Subcutaneous abdominal adipose tissue (tissue), 5 donors: ENCODE measurements around the gene KCNH8.
"Not testable (repeated sequence)": the region's sequence is repeated elsewhere in the genome, so short reads cannot be mapped to it uniquely, and the experiment has no call there.

ENCODE experiments used
- H3K27ac ChIP-seq: one replicate; pipeline ENCODE4 v1.7.0; 2013; ENCODE audit warnings: low read depth, mild to moderate bottlenecking, inconsistent platforms, low read length, moderate library complexity
- H3K27me3 ChIP-seq, 5 donors: one replicate each; pipeline ENCODE4 v1.7.0; 2013; ENCODE audit warnings: low read length in 5 of 5, inconsistent platforms in 1 of 5; ENCODE audit not compliant: control insufficient read depth in 5 of 5, insufficient read depth in 4 of 5
- H3K36me3 ChIP-seq, 5 donors: one replicate each; pipeline ENCODE4 v1.7.0; 2013; ENCODE audit warnings: low read length in 5 of 5; ENCODE audit not compliant: control insufficient read depth in 5 of 5, insufficient read depth in 5 of 5
- H3K4me1 ChIP-seq, 5 donors: one replicate each; pipeline ENCODE4 v1.7.0; 2013; ENCODE audit warnings: low read length in 5 of 5, mild to moderate bottlenecking in 3 of 5, moderate library complexity in 1 of 5; ENCODE audit not compliant: control insufficient read depth in 5 of 5, insufficient read depth in 5 of 5
- H3K4me3 ChIP-seq, 5 donors: one replicate each; pipeline ENCODE4 v1.7.0; 2013; ENCODE audit warnings: low read length in 5 of 5, low read depth in 1 of 5
- H3K9ac ChIP-seq, 5 donors: one replicate each; pipeline ENCODE4 v1.7.0; 2013; ENCODE audit warnings: low read length in 5 of 5, mild to moderate bottlenecking in 4 of 5, moderate library complexity in 3 of 5
- H3K9me3 ChIP-seq, 5 donors: one replicate each; pipeline ENCODE4 v1.7.0; 2013; ENCODE audit warnings: low read length in 5 of 5; ENCODE audit not compliant: control insufficient read depth in 5 of 5
- donor health status: healthy.
- donor health status: healthy.
- donor health status: healthy.
- donor health status: healthy.
- donor health status: healthy.

KCNH8 gene

DNA sequence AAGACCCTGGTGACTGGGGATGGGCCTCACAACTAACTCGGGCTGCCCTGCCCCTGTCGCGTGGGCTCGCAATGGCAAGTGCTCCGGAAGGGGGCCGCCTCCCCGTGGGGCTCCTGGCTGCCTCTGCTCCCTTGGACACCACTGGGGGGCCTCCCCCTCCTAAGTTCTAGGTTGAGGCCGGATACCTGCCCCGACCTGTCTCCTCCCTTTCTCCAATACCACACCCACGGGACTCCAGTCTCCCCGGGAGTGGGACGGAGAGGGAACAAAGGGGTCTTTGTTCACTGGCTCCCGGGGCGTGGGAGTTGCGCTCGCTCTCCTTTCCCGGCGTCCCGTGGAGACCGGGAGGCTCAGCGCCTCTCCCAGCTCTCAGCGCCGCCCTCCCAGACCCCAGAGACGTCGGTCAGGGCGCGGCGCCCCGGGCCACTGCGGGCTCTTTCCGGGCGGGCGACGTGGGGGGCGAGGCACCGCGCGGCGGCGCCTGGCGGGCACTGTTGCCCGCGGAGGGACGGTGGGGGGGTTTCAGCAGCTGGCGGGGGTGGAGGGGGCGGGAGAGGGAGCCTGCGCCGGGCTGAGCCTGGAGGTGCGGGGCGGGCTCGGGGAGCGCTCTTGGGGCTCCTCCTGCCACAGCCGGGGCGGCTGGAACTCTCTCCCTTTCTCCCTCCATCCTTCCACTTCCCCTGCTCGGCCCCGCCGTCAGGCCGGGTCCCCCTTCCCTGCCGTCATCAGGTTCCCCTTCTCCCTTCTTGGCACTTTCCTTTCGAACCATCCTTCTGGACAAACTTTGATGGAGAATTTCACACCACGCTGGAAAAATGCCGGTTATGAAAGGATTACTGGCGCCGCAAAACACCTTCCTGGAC lies at the start of gene KCNH8:
KCNH8 (plus strand) TSS at position 606 of the 863 bp plus-strand sequence; CDS start at position 816, 210 bp downstream.
- H3K9me3 ChIP-seq: peaks cover 0 to 8% (median 4%) of the 10 kb centered on the region in 5 donors
- H3K36me3 ChIP-seq: no peaks in the 10 kb centered on the region
- peaks cover 0 to 22% (median 19%) of the 10 kb centered on the region in 5 donors for H3K4me1 ChIP-seq
- peaks cover 5 to 17% (median 12%) of the 10 kb centered on the region in 5 donors for H3K27me3 ChIP-seq
- no peak within 1 kb of the TSS for H3K27ac ChIP-seq
- peak within 1 kb of the TSS; percentile 63 to 83 (median 68) for H3K4me3 ChIP-seq
- peak within 1 kb of the TSS in 1 of 5 donors; percentile 62 for H3K9ac ChIP-seq

DNA sequence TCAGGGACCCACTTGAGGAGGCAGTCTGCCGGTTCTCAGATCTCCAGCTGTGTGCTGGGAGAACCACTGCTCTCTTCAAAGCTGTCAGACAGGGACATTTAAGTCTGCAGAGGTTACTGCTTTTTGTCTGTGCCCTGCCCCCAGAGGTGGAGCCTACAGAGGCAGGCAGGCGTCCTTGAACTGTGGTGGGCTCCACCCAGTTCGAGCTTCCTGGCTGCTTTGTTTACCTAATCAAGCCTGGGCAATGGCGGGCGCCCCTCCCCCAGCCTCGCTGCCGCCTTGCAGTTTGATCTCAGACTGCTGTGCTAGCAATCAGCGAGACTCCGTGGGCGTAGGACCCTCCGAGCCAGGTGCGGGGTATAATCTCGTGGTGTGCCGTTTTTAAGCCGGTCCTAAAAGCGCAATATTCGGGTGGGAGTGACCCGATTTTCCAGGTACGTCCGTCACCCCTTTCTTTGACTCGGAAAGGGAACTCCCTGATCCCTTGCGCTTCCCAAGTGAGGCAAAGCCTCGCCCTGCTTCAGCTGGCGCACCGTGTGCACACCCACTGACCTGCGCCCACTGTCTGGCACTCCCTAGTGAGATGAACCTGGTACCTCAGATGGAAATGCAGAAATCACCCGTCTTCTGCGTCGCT lies 45.5 kb upstream of the KCNH8 start:
- not testable (repeated sequence) for H3K27me3 ChIP-seq, H3K36me3 ChIP-seq, H3K9ac ChIP-seq, H3K9me3 ChIP-seq, H3K4me3 ChIP-seq, H3K4me1 ChIP-seq, H3K27ac ChIP-seq

DNA sequence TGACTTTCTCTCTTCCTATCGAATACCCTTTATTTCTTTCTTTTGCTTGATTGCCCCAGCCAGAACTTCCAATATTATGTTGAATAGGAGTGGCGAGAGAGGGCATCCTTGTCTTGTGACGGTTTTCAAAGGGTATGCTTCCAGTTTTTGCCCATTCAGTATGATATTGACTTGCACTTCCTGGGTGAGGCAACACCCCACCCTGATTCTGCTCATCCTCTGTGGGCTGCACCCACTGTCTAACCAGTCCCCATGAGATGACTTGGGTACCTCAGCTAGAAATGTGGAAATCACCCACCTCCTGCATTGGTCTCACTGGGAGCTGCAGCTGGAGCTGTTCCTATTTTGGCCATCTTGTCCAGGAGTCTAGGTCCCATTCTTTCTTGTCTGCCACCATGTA lies 44.8 kb upstream of the KCNH8 start:
- Histone ChIP-seq H3K9me3 (peaks cover 0 to 2% (median 0%) of the 10 kb centered on the region in 5 donors), H3K4me1 (no peaks in the 10 kb centered on the region), H3K4me3 (no peak overlapping the region), H3K27me3 (no peaks in the 10 kb centered on the region), H3K36me3 (no peaks in the 10 kb centered on the region), H3K9ac (no peak overlapping the region), H3K27ac (no peak overlapping the region)

DNA sequence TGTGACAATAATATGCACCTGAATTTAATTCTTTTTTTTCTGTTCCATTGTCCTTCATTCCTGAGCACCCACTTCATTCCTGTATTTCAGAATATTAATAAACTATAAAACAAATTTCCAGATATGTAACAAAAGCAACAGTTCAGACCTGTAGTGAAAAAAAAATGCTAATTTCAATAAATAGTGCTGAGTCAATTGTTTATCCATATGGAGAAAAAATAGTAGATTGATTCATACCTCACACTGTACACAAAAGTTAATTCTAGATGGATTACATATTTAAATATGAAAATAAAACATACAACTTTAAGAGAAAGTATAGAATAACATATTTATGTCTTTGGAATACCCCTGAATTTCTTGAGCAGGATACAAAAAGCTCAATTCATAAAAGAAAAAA lies 43.9 kb upstream of the KCNH8 start:
- peaks cover 0 to 2% (median 0%) of the 10 kb centered on the region in 5 donors for H3K9me3 ChIP-seq
- no peak overlapping the region for H3K4me3 ChIP-seq
- H3K27ac ChIP-seq: no peak overlapping the region
- H3K4me1 ChIP-seq: no peaks in the 10 kb centered on the region
- no peak overlapping the region for H3K9ac ChIP-seq
- H3K27me3 ChIP-seq: no peaks in the 10 kb centered on the region
- H3K36me3 ChIP-seq: no peaks in the 10 kb centered on the region

DNA sequence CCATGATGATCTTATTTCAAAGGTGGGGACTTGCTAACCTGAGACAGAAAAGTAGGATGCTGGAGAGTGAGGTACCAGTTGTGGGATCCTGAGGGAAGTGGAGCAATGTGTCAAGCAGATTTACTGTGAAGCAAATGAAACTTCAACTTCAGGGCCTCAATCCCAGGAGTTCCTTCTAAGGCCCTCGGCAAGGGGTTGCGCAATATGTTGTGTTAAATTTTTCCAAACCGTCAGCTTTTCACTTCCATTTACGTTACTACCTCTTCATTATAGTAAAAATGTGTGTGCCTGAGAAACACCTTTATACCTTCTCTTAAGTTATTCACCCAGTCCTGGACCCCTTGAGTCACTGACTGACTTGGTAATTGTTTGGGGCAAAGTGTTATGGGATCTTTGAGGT lies 42.5 kb upstream of the KCNH8 start:
- Histone ChIP-seq H3K9ac (no peak overlapping the region), H3K27me3 (no peaks in the 10 kb centered on the region), H3K27ac (no peak overlapping the region), H3K4me1 (no peaks in the 10 kb centered on the region), H3K4me3 (no peak overlapping the region), H3K9me3 (peaks cover 0 to 2% (median 0%) of the 10 kb centered on the region in 5 donors), H3K36me3 (no peaks in the 10 kb centered on the region)

DNA sequence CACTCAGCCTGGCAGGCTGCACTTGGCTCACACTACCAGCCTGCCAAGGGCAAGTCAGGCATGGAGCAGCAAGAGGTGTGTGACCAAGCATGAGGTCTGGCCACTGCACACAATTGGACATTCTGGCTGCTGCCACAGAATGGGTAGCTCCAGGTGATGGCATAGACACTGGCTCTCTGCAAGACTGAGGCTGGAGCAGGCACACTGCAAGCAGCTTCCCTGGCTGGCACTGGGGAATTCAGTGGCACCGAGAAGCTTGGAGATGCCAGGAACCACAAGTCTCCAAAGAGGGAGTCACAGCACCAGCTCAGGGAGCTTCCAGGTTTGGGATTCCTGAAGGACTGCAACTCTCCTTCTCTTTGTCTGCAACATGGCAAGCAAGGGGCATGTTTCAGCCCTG lies 42.0 kb upstream of the KCNH8 start:
- H3K36me3 ChIP-seq: no peaks in the 10 kb centered on the region
- no peak overlapping the region for H3K27ac ChIP-seq
- H3K9me3 ChIP-seq: peaks cover 0 to 2% (median 0%) of the 10 kb centered on the region in 5 donors
- H3K9ac ChIP-seq: no peak overlapping the region
- H3K27me3 ChIP-seq: no peaks in the 10 kb centered on the region
- no peaks in the 10 kb centered on the region for H3K4me1 ChIP-seq
- no peak overlapping the region for H3K4me3 ChIP-seq

DNA sequence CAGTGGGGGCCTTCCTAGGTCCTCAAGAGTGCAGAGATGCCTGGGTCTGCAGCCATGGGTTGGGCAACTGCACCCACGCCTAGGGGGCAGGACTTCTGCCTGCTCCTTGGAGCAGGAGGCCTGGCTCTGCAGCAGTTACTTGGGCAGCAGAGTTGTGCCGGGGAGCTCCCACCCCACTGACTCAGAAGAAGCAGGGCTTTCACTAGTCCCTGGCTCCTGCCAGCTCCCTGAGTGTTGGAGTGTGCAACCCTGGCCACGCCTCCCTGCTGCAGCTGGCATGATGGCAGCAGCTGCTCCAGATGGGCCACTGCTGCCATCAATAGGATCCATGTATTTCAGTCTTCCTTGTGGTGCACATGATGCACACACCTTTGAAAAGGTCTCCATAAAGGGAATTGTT lies 40.6 kb upstream of the KCNH8 start:
- H3K4me1 ChIP-seq: no peaks in the 10 kb centered on the region
- no peak overlapping the region for H3K27ac ChIP-seq
- H3K9me3 ChIP-seq: peaks cover 0 to 2% (median 0%) of the 10 kb centered on the region in 5 donors
- H3K9ac ChIP-seq: no peak overlapping the region
- H3K4me3 ChIP-seq: no peak overlapping the region
- H3K27me3 ChIP-seq: no peaks in the 10 kb centered on the region
- H3K36me3 ChIP-seq: no peaks in the 10 kb centered on the region

DNA sequence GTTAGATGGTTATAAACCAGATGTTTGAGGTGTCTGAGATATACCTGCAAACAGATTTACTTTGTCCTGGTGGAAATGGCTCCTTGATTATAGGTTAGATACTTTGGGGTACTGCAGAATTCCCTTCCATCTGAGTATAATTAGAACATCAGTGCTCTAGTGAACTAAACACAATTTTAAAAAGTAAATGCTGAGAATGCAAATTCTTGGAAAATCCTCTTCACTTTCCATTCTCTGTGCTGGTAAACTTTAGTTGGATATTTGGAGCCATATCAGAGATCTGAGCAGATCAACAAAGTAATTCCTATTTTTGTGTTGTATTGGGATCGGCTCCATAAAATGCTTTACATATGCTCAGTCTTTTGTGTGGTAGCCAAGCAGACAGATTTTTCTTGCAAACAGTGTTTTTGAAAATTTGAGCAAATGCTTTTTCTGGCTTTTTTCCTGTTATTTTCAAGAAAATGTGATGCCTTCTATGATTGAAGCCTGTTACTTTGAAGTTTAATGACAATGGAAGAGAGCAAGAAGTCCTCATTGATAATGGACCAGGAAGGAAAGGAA lies 37.9 kb upstream of the KCNH8 start:
- Histone ChIP-seq H3K4me3 (no peak overlapping the region), H3K36me3 (no peaks in the 10 kb centered on the region), H3K27me3 (no peaks in the 10 kb centered on the region), H3K9ac (no peak overlapping the region), H3K4me1 (no peaks in the 10 kb centered on the region), H3K27ac (no peak overlapping the region), H3K9me3 (peaks cover 0 to 2% (median 0%) of the 10 kb centered on the region in 5 donors)

DNA sequence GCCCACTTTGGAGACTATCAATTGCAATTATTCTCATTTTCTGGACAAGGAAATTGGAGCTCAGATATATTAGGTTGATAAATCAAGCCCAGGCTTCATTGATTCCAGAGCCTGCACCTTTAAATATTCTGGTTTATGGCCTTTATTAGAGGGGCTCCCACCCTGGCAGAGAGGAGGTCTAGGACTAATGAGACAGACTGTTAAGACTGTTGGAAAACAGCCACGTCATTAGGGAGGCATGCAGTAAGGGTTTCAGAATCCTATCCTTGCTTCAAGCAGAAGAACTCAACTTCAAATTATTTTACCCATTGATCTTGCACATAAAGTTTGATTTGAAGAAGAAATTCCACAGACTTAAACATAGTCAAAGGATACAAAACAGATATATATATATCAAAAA lies 33.8 kb upstream of the KCNH8 start:
- no peak overlapping the region for H3K27ac ChIP-seq
- no peak overlapping the region for H3K9ac ChIP-seq
- H3K36me3 ChIP-seq: no peaks in the 10 kb centered on the region
- H3K4me1 ChIP-seq: no peaks in the 10 kb centered on the region
- H3K9me3 ChIP-seq: peaks cover 0 to 10% (median 0%) of the 10 kb centered on the region in 5 donors
- H3K4me3 ChIP-seq: no peak overlapping the region
- no peaks in the 10 kb centered on the region for H3K27me3 ChIP-seq

DNA sequence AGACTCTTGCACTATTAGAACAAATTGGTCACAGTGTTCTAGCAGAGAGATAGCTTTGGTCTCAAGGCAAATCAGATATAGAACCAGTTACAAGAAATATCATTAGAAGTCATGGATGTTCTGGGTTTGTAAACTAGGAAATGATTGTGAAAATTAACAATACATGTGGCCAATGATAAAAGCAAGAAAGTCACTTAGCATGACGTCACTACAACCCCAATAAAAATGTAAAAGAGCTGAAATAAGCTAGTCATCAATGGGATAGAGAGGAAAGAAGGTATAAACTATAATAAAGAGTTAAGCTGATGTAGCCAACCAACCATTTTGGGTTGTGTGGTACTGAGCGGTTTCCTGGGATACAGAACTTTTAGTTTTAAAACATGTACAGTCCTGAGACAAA lies 32.1 kb upstream of the KCNH8 start:
- no peak overlapping the region for H3K27ac ChIP-seq
- H3K36me3 ChIP-seq: no peaks in the 10 kb centered on the region
- no peaks in the 10 kb centered on the region for H3K4me1 ChIP-seq
- H3K9me3 ChIP-seq: peaks cover 0 to 10% (median 0%) of the 10 kb centered on the region in 5 donors
- no peak overlapping the region for H3K9ac ChIP-seq
- H3K4me3 ChIP-seq: no peak overlapping the region
- H3K27me3 ChIP-seq: no peaks in the 10 kb centered on the region
